ACC112 (cell line): ENCODE results near the gene NIF3L1.
A peak's percentile ranks its signal among the peaks of the same experiment; 100 is the strongest.

Experiments
- H2AFZ ChIP-seq: fragments of 200-600 bp; sonication (generic); one replicate; pipeline ENCODE4 v1.6.0; 2017; ENCODE audit warnings: antibody characterized with exemption, low read length; ENCODE audit not compliant: unreplicated experiment
- H3K27ac ChIP-seq: fragments of 200-600 bp; sonication (generic); 2 replicates; pipeline ENCODE4 v1.5.1; 2014; ENCODE audit warnings: low read depth, mild to moderate bottlenecking, antibody characterized with exemption, low read length, moderate library complexity
- H3K27me3 ChIP-seq: fragments of 200-600 bp; sonication (generic); 2 replicates; pipeline ENCODE4 v1.6.1; 2014; ENCODE audit warnings: mild to moderate bottlenecking, antibody characterized with exemption, low read length, moderate library complexity, mixed read lengths; ENCODE audit not compliant: insufficient read depth
- H3K36me3 ChIP-seq: fragments of 200-600 bp; sonication (generic); 2 replicates; pipeline ENCODE4 v1.6.1; 2016; ENCODE audit warnings: mild to moderate bottlenecking, antibody characterized with exemption, low read length, moderate library complexity, mixed read lengths; ENCODE audit not compliant: insufficient read depth
- H3K4me1 ChIP-seq: fragments of 200-600 bp; sonication (generic); one replicate; pipeline ENCODE4 v1.6.1; 2016; ENCODE audit warnings: low read length, mixed read lengths; ENCODE audit not compliant: insufficient read depth, unreplicated experiment, control insufficient read depth
- H3K4me3 ChIP-seq: fragments of 200-600 bp; sonication (generic); 2 replicates; pipeline ENCODE4 v1.5.1; 2014; ENCODE audit warnings: mild to moderate bottlenecking, low read depth, low read length
- H3K79me2 ChIP-seq: fragments of 200-600 bp; sonication (generic); one replicate; pipeline ENCODE4 v1.6.0; 2016; ENCODE audit warnings: low read length; ENCODE audit not compliant: control insufficient read depth, unreplicated experiment, insufficient read depth

NIF3L1 gene

DNA sequence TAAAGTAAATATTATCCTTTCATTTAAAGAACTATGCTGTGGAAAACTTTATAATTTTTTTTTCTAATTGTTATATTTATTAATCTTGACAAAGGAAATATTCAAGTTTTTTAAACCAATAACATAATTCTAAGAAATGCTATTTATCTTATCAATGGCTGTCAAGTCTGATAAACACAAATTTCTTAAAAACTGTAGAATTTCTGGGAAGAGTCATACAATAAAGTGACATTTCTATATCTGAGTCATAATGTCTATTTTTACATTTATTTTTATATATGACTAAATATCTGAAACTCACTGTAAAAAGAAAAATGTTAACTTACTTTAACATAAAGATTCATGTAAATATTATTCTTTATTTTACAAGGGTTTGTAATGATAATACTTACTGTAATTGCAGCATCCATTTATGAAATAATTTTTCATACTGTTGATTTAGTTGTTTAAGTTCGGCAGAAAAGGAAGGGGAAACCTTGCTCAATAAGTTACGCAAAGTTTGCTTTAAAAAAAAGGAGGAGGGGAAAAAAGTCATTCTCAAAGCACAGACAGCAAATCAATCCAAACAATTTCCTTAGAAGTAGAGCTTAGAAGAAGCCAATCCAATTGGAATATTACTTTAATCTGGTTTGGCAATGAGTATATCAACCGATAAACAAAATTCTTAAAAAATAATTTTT, 41.9 kb downstream of the NIF3L1 start:
- Histone ChIP-seq H3K4me1 (peaks cover 10% of the 10 kb centered on the region), H3K27ac (peak overlapping the region; percentile 17; the same call in 1 of the 2 replicates), H2AFZ (no peak overlapping the region), H3K27me3 (no peaks in the 10 kb centered on the region), H3K79me2 (no peaks in the 10 kb centered on the region), H3K36me3 (peaks cover 12% of the 10 kb centered on the region), H3K4me3 (no peak overlapping the region)

DNA sequence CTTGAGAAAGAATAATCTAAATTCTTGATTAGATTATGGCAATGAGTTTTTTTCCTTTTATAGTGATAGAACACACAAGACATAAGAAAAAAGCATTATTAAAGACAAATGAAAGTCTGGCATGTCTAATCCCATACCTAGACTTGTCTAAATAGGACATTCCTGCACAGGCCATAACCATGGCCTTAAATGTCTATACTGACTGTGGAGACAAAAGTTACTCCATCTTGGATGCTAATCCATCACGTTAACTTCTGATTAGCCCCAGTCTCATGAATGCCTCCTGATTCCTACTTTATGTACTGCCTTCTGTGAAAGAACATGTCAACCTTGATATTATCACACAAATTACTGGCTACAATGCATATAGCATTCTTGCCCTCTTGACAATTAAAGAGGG, 50.7 kb downstream of the NIF3L1 start:
- Histone ChIP-seq H3K27ac (no peak overlapping the region), H3K4me1 (peaks cover 6% of the 10 kb centered on the region), H2AFZ (no peak overlapping the region), H3K27me3 (no peaks in the 10 kb centered on the region), H3K4me3 (no peak overlapping the region), H3K79me2 (no peaks in the 10 kb centered on the region), H3K36me3 (peaks cover 26% of the 10 kb centered on the region)

DNA sequence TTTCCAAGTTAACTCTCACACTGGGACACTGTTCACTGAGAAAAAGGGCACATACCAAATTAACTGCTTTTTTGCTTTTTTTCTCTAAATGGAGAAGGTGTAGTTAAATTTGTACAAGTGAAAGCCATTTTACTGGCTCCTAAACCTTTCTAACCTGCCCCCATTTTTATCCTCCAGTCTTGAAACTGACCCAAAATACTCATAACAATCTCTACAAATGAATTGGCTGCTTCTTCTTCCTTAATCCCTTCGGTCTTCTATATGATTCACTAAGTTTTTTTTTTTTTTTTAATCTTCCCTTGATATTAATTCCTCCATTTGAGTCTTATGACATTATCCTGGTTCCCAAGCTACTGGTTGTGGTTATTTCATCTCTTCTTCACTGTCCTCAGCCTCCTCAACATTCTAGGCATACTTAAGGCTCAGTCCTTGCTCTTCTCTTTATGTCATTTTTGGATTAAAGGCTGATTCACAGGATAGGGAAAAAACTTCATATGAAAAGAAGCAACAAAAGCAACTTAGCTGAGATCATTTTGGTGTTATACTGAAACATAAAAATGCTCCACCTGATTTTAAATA, 54.4 kb downstream of the NIF3L1 start:
- Histone ChIP-seq H3K27me3 (no peaks in the 10 kb centered on the region), H2AFZ (no peak overlapping the region), H3K4me1 (peaks cover 17% of the 10 kb centered on the region), H3K79me2 (no peaks in the 10 kb centered on the region), H3K36me3 (peaks cover 18% of the 10 kb centered on the region), H3K4me3 (no peak overlapping the region), H3K27ac (0 out of 2 replicates have a peak overlapping the region, but pooled peaks have one; percentile 5)

GRCh38 chr2:200944467-200945394, 55.6 kb downstream of the NIF3L1 start:
- H3K4me1 ChIP-seq: peaks cover 17% of the 10 kb centered on the region
- no peak overlapping the region for H3K4me3 ChIP-seq
- H3K36me3 ChIP-seq: peaks cover 16% of the 10 kb centered on the region
- H2AFZ ChIP-seq: no peak overlapping the region
- peak overlapping the region; percentile 78 for H3K27ac ChIP-seq
- H3K27me3 ChIP-seq: no peaks in the 10 kb centered on the region
- no peaks in the 10 kb centered on the region for H3K79me2 ChIP-seq

DNA sequence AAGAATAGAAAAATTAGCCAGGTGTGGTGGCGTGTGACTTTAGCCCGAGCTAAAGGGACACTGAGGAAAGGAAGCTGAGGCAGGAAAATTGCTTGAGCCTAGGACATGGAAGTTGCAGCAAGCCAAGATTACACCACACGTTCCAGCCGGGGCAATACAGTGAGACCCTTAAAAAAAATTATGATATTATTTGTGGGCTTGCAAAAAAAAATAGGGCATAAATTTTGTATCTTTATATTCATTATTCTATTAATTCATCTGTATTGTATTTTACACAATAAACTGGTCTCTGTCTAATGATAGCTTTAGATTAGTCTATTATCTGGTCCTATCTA, 56.2 kb downstream of the NIF3L1 start:
- Histone ChIP-seq H3K36me3 (peaks cover 11% of the 10 kb centered on the region), H3K27ac (peak overlapping the region; percentile 78), H3K4me1 (peaks cover 17% of the 10 kb centered on the region), H3K79me2 (no peaks in the 10 kb centered on the region), H3K27me3 (no peaks in the 10 kb centered on the region), H2AFZ (no peak overlapping the region), H3K4me3 (no peak overlapping the region)

GRCh38 chr2:200950378-200950777, 61.2 kb downstream of the NIF3L1 start:
- H3K4me3 ChIP-seq: no peak overlapping the region
- H2AFZ ChIP-seq: no peak overlapping the region
- no peaks in the 10 kb centered on the region for H3K79me2 ChIP-seq
- peaks cover 17% of the 10 kb centered on the region for H3K36me3 ChIP-seq
- H3K4me1 ChIP-seq: peaks cover 5% of the 10 kb centered on the region
- no peaks in the 10 kb centered on the region for H3K27me3 ChIP-seq
- no peak overlapping the region for H3K27ac ChIP-seq
